Hematopoietic multipotent progenitor cell treated with erythropoietin and hydrocortisone succinate and interleukin-3 and kit ligand, for 17 days (in vitro differentiated cells): Measurements from ENCODE around the gene SLC11A1.

Experiments used
- DNase-seq: peaks from one replicate; pipeline ENCODE4 v3.0.0-alpha.2; 2015; ENCODE audit warnings: low spot score

Gene SLC11A1

DNA sequence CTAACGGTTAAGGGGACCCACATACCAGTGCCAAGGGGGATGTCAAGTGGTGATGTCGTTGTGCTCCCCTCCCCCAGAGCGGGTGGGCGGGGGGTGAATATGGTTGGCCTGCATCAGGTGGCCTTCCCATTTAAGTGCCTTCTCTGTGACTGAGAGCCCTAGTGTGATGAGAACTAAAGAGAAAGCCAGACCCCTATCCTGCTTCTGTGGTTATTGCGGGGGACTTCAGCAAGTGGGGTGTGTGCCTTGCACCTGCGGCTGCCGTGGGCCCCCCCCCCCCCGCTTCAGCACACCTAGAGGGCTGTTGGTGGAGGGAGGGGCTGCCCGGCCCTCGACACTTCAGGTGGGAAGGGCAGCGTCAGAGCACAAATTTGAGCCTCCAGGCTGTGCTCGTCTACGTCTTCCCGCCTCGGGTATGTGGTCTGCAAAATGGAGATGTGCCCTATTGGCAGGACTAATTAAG, 23.7 kb downstream of the SLC11A1 start:
- DNase-seq = no peak

DNA sequence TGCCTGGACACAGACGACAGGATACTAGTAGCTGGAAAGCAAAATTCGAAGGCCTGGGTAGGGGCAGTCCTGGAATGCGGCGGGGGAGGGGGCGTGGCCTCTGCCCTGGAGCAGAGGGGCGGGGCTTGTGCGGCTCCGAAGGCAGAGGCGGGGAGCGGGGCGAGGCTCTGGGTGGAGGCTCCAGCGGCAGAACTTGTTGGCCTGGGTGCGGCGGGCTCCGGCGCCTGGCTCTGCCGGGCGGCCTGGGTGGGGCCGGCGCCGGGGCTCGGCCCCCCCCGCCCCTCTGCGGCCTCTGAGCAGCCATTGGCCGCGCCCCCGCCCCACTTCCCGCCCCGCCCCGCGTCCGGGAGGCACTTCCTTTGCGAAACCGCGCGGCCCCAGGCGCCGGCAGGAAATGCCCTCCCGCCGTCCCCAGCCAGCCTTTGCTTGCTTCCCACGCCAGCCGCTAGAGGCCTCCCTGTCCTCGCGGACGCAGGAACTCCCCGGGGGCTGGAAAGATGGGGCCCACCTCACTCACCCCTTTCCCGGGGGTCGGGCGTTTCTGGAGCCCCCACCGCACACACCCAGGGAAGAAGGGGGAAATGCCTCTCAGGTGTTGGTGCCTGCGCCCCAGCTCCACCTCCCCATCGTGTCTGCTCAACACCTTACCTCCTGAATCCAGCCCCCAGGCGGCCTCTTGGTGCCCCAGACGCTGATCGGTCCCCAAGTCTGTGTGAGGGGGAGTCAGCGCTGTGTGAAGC, 24.3 kb downstream of the SLC11A1 start:
- peak; percentile 94 for DNase-seq

DNA sequence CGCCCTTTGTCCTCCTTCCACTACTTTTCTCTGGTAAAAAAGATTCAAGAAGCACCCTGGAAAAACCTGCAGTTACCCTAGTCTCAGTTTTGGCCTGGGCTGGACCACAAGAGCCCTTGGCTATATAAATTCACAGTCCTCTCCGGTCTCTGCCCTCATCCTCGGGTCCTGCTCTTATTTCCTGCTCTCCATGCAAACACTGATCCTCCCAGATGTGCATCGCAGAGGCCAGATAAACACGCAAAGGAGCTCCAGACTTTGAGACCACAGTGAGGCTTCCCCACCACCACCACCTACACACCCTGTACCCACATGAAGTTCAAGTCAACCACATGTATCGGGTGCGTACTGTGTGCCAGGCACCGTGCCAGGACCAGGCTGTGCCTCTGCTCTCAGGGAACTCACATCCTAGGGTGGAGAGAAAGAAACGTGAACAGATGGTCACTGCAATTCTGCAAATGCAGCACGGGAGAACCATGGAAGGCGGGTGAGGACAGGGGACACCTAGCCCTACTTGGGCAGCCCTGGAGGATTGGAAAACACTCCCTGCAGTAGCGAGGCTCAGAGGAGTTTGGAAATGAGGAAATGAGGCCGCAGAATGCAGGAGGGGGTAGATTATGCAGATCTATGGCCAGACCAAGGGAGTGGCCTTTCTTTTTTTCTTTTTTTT, 25.0 kb downstream of the SLC11A1 start:
- DNase-seq = peak; percentile 84

GRCh38 chr2:218407717-218408116, 25.6 kb downstream of the SLC11A1 start:
- DNase-seq = no peak

- no peak for DNase-seq
Observed at GRCh38 chr2:218418321-218418716, 36.2 kb downstream of the SLC11A1 start.

DNA sequence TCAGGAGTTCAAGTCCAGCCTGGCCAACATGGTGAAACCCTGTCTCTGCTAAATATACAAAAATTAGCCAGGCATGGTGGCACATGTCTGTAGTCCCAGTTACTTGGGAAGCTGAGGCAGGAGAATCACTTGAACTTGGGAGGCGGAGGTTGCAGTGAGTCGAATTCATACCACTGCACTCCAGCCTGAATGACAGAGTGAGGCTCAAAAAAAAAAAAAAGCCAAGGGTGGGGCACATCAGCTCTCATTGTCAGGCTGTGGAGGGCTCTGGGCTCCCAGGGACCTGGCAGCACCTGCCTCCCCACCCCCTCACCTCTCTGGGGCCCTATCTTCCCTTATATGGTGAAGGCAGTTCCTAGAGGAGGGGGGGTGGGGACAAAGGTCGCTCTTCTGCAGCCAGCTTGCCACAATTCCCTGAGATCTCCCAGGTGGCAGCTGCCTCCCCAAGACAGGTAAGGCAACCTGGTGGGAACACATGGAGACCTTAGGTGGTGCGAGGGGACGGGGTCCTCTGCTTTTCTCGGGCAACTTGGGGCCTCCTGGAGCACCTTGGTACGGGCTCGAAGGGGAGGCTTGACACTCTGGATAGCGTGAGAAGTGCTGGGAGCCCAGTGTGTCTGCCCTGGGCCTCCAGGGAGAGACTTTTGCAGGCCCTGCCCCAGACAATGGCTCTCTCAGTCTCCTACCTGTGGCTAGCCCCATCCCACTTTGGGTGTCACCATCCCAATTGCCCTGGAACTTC, 36.8 kb downstream of the SLC11A1 start, which contains the start of gene VIL1:
VIL1 (plus strand) TSS at position 407 of the 742 bp plus-strand sequence. CDS start 4,656 bp downstream, outside the sequence.
- no peak for DNase-seq

- no peak for DNase-seq
Observed at GRCh38 chr2:218419630-218420216, 37.6 kb downstream of the SLC11A1 start.

GRCh38 chr2:218421027-218421426, 39.0 kb downstream of the SLC11A1 start:
- no peak for DNase-seq

GRCh38 chr2:218422403-218423086, 40.5 kb downstream of the SLC11A1 start:
- DNase-seq = peak; percentile 84

GRCh38 chr2:218423584-218423983, 41.5 kb downstream of the SLC11A1 start:
- no peak for DNase-seq

DNA sequence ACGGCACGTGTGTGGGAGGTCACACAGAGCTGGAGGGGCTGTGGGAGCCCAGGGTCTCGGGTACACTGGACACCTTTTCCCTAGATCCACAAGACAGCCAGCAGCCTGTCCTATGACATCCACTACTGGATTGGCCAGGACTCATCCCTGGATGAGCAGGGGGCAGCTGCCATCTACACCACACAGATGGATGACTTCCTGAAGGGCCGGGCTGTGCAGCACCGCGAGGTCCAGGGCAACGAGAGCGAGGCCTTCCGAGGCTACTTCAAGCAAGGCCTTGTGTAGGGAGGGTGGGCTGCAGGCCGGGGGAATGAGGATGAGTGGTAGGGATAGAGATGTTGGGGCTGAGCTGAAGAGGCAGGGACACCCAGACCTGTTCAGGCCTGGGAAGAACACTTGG, 43.5 kb downstream of the SLC11A1 start:
- DNase-seq = no peak

DNA sequence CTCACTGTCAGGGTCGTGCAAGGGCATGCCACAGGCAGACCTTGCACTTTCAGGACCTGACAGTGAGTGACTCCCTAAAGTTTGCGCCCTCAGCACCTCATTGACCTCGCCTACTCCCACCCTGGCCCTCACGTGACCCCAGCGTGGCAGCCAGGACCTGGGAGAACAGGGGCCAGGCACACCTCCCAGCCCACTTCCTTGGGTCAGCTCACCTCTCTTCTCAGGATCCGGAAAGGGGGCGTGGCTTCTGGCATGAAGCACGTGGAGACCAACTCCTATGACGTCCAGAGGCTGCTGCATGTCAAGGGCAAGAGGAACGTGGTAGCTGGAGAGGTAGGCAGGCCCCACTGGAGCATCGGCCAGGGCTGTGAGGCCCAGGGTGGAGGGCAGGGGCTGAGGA, 45.7 kb downstream of the SLC11A1 start:
- no peak for DNase-seq

DNA sequence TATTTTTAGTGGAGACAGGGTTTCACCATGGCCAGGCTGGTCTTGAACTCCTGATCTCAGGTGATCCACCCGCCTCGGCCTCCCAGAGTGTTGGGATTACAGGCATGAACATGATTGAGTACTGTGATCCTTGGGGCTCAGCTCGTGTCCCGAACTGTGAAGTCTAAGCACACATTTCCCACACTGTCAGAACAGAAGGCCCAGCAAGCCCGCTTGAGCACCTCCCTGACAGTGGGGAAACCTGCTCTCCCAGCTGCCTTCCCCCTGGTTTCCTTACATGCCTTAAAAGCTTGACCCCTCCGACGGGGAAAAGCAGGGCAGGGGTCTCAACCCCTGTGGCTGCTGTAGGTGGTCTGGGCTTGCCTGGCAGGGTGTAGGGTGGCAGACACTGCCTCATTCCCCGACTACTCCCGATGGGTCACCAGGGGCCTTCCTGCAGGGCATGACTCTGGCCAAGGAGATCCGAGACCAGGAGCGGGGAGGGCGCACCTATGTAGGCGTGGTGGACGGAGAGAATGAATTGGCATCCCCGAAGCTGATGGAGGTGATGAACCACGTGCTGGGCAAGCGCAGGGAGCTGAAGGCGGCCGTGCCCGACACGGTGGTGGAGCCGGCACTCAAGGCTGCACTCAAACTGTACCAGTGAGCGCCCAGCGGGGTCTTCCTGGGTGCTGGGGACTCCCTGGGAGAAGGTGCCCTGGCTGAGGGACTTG, 46.9 kb downstream of the SLC11A1 start:
- no peak for DNase-seq

DNA sequence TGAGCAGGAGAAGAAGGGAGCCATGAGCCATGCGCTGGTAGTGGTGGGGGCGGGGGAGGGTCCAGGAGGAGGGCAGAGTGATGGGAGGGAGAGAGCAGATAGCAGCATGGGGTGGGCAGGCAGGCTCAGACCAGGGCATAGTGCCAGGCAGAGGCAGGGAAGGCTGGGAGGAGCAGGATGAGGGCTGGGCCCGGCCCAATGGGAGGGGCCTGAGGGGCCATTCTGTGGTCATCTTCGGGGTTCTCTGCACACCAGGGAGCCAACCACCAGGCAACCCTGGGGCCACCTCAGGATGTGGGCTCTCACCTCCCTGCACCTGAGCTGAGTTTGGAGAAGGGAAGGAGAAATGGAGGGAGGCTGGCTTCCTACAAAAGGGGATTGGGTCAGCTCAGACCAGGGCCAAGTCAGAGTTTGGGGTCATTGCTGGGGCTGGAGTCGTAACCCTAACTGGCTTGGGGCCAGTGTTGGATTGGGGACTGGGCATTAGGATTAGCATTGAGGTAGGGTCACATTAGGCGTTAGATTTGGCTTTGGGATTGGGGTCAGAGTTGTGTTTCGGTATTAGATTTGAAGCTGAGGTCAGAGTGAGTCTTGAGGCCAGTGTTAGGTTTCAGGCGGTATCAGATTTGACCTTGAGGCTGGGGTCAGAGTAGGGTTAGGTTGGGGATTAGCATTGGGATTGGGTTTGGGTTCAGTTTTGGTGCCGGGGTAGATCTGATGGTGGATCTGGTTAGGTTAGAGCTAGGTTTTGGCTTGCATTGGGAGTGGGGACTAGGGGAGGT, 48.0 kb downstream of the SLC11A1 start:
- DNase-seq = peak; percentile 69

GRCh38 chr2:218430721-218431120, 48.6 kb downstream of the SLC11A1 start:
- DNase-seq = no peak

DNA sequence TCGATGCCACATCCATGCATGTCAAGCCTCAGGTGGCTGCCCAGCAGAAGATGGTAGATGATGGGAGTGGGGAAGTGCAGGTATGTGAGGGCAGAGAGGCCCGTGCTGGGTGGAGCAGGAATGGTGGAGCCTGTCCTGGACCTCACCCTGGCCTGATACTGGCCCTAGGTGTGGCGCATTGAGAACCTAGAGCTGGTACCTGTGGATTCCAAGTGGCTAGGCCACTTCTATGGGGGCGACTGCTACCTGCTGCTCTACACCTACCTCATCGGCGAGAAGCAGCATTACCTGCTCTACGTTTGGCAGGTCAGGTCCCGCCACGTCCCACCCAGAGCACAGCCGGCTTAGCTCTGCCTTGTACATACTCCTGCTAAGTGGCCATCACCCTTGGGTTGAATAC, 49.8 kb downstream of the SLC11A1 start:
- no peak for DNase-seq

GRCh38 chr2:218432676-218433365, 50.7 kb downstream of the SLC11A1 start:
- DNase-seq = no peak

DNA sequence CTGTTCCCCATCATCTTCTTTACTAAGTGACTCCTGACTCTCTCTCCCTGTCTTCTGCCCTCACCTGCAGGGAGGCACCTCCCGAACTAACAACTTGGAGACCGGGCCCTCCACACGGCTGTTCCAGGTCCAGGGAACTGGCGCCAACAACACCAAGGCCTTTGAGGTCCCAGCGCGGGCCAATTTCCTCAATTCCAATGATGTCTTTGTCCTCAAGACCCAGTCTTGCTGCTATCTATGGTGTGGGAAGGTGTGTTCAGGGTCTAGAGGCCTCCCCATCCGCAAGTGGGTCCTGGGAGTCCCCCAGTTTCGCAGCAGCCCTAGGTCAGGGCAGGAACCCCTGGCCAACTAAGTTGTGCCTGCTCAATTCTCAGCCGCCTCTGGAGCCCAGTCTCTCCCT, 52.4 kb downstream of the SLC11A1 start:
- DNase-seq = no peak
